ENCODE data around the gene CFAP119.
A peak's percentile ranks its signal among the peaks of the same experiment; 100 is the strongest.

CFAP119 gene

GRCh38 chr16:30740364-30741251 lies 21.3 kb downstream of the CFAP119 start:
- DNase-seq (ENCODE audit: low read depth): peak; percentile 89

GRCh38 chr16:30738984-30739951 lies 22.6 kb downstream of the CFAP119 start:
- peak; percentile 36 for DNase-seq (ENCODE audit: low read depth)

DNA sequence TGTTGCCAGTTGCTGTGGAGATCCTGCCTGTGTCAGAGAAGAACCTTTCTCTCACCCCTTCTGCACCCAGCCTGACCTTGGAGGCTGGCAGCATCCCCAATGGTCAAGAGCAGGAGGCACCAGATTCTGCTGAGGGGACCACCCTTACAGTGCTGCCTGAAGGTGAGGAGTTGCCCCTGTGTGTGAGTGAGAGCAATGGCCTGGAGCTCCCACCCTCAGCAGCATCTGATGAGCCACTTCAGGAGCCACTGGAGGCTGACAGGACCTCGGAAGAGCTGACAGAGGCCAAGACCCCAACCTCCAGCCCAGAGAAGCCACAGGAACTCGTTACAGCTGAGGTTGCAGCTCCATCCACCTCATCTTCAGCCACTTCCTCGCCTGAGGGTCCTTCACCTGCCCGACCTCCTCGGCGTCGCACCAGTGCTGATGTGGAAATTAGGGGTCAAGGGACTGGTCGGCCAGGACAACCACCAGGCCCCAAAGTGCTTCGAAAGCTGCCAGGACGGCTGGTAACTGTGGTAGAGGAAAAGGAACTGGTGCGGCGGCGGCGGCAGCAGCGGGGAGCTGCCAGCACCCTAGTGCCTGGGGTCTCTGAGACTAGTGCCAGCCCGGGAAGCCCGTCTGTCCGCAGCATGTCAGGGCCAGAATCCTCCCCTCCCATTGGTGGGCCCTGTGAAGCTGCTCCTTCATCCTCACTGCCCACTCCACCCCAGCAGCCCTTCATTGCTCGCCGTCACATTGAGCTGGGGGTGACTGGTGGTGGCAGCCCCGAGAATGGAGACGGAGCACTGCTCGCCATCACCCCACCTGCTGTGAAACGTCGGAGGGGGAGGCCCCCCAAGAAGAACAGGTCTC lies 23.8 kb downstream of the CFAP119 start:
- no peak for DNase-seq (ENCODE audit: low read depth)

DNA sequence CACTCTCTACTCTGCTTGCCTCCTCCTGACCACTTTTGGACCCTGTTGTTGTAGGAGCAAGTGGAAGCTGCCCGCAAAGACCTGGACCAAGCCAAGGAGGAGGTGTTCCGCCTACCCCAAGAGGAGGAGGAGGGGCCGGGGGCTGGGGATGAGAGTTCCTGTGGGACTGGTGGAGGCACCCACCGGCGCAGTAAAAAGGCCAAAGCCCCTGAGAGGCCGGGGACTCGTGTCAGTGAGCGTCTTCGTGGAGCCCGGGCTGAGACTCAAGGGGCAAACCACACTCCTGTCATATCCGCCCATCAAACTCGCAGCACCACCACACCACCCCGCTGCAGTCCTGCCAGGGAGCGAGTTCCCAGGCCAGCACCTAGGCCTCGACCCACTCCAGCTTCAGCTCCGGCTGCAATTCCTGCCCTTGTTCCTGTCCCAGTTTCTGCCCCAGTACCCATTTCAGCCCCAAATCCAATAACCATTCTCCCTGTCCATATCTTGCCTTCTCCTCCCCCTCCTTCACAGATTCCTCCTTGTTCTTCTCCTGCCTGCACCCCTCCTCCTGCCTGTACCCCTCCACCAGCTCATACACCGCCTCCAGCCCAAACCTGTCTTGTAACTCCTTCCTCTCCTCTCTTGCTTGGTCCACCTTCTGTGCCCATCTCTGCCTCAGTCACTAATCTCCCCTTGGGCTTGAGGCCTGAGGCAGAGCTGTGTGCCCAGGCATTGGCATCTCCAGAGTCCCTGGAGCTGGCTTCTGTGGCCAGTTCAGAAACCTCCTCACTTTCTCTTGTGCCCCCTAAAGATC lies 24.7 kb downstream of the CFAP119 start:
- DNase-seq (ENCODE audit: low read depth): no peak

GRCh38 chr16:30731411-30731810 lies 30.5 kb downstream of the CFAP119 start:
- DNase-seq (ENCODE audit: low read depth): no peak

GRCh38 chr16:30728899-30729672 lies 32.8 kb downstream of the CFAP119 start:
- no peak for DNase-seq (ENCODE audit: low read depth)

GRCh38 chr16:30728321-30728720 lies 33.5 kb downstream of the CFAP119 start:
- DNase-seq (ENCODE audit: low read depth): no peak

GRCh38 chr16:30725418-30725792 lies 36.5 kb downstream of the CFAP119 start:
- no peak for DNase-seq (ENCODE audit: low read depth)

GRCh38 chr16:30724641-30725417 lies 37.0 kb downstream of the CFAP119 start:
- DNase-seq (ENCODE audit: low read depth): no peak

GRCh38 chr16:30723725-30724355 lies 38.0 kb downstream of the CFAP119 start:
- DNase-seq (ENCODE audit: low read depth): no peak

DNA sequence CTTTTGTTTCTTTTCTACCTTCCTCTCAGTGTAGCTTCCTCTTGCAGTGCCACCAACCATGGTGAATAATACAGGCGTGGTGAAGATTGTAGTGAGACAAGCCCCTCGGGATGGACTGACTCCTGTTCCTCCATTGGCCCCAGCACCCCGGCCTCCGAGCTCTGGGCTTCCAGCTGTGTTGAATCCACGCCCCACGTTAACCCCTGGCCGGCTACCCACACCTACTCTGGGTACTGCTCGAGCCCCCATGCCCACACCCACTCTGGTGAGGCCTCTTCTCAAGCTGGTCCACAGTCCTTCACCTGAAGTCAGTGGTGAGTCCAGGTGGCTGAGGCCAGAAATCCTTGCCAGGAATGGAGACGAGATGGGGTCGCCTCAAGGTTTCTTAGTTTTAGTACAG lies 38.9 kb downstream of the CFAP119 start:
- no peak for DNase-seq (ENCODE audit: low read depth)

GRCh38 chr16:30722443-30722842 lies 39.4 kb downstream of the CFAP119 start:
- no peak for DNase-seq (ENCODE audit: low read depth)

DNA sequence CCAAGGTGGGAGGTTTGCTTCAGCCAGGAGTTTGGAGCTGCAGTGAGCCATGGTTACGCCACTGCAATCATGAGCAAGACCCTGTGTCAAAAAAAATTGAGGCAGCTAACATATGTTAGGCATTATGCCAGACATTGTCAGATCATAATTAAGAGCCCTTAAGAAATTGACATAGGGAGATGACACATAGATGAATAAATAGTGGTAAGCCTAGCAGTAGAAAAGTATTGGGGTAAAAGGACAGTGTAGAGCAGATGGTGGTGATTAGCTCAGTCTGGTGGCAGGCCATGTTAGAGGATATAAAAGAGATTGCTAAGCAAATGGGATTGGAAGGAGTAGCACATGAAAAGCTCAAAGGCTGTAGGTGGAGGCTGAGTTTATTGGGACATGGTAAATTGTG lies 40.3 kb downstream of the CFAP119 start:
- no peak for DNase-seq (ENCODE audit: low read depth)

DNA sequence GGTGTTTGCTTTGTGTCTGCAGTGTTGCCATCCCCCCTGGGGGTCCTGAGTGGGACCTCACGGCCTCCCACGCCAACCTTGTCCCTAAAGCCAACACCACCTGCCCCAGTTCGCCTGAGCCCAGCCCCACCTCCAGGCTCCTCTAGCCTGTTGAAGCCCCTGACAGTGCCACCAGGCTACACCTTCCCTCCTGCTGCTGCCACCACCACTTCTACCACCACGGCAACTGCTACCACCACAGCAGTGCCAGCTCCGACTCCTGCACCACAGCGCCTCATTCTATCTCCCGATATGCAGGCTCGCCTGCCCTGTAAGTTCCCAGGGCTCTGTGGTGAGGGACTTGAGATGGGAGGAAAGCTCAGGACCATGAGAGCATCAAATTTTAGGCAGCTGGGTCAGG lies 40.7 kb downstream of the CFAP119 start:
- no peak for DNase-seq (ENCODE audit: low read depth)

DNA sequence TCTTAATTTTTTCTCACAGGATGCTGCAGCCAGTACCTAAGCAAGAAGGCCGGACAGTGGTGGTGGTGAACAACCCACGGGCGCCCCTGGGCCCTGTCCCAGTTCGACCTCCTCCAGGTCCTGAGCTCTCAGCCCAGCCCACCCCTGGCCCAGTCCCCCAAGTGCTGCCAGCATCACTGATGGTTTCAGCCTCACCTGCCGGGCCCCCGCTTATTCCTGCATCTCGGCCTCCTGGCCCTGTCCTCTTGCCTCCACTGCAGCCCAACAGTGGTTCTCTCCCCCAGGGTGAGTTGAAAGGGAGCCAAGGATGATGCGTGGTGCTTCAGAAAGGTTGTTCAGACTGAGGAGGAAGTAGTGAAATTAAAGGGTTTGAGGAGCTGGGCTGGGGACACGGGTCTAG lies 41.2 kb downstream of the CFAP119 start:
- DNase-seq (ENCODE audit: low read depth): no peak

DNA sequence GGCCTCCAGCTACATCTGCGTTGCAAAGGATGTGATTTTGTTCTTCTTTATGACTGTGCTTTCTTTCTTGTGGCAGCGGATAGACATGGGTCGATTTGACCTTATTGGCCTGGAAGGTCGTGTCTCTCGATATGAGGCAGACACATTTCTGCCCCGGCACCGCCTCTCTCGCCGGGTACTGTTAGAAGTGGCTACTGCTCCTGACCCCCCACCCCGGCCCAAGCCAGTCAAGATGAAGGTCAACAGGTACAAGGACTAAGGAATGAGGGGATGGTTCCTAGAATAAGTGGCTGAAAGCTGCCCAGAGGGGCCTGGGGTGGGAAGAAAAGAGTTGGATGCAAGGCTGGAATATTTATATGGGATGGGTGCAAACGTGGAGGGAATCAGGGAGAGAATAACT lies 41.8 kb downstream of the CFAP119 start:
- DNase-seq (ENCODE audit: low read depth): no peak

- DNase-seq (ENCODE audit: low read depth): peak; percentile 87
Measured at GRCh38 chr16:30715750-30716445, 46.0 kb downstream of the CFAP119 start.

DNA sequence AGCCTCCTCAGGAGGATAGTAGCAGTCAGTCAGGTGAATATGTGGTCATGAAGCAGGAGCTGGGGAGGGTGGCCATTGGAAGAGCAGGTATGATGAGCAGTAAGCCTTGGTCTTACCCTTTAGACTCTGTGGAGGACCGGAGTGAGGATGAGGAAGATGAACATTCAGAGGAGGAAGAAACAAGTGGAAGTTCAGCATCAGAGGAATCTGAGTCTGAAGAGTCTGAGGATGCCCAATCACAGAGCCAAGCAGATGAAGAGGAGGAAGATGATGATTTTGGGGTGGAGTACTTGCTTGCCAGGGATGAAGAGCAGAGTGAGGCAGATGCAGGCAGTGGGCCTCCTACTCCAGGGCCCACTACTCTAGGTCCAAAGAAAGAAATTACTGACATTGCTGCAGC lies 50.1 kb downstream of the CFAP119 start:
- DNase-seq (ENCODE audit: low read depth): no peak
